ENCODE measurements around the gene TXNDC12.
"Not testable (repeated sequence)": the region's sequence is repeated elsewhere in the genome, so short reads cannot be mapped to it uniquely, and the experiment has no call there.

TXNDC12 gene

DNA sequence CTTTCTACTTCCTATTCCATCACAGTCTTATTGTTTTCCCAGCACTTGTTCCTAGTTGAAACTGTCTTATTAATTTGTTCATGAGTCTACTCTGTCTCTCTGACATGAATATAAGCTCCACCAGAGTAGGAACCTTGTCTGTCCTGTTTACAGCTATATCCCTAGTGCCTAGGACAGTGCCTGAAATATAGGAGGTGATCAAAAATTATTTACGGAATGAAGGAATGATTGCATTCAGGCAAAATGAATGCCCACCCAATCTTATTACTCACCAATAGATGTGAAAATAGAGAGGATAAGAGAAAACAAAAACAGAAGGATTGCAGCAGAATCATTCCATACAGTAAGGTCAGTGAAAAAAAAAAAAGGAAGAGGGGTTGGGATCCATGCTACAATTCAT, 1.1 kb downstream of the TXNDC12 start:
- peak overlapping the region; percentile 92 for H3K4me3 ChIP-seq (ENCODE audit: low read depth, low read length)
- H3K36me3 ChIP-seq (ENCODE audit: control insufficient read depth, insufficient read depth, low read length): no peaks in the 10 kb centered on the region
- no peak overlapping the region for H3K9ac ChIP-seq
- H3K4me1 ChIP-seq: peaks cover 3% of the 10 kb centered on the region
- peaks cover 8% of the 10 kb centered on the region for H3K79me2 ChIP-seq
- no peaks in the 10 kb centered on the region for H3K27me3 ChIP-seq (ENCODE audit: control insufficient read depth, insufficient read depth, low read length)
- no peak overlapping the region for H2AFZ ChIP-seq
- peak overlapping the region; percentile 90 for H3K4me2 ChIP-seq (ENCODE audit: low read length)
- no peak overlapping the region for H3K27ac ChIP-seq
- TF ChIP-seq, protein P1, sequence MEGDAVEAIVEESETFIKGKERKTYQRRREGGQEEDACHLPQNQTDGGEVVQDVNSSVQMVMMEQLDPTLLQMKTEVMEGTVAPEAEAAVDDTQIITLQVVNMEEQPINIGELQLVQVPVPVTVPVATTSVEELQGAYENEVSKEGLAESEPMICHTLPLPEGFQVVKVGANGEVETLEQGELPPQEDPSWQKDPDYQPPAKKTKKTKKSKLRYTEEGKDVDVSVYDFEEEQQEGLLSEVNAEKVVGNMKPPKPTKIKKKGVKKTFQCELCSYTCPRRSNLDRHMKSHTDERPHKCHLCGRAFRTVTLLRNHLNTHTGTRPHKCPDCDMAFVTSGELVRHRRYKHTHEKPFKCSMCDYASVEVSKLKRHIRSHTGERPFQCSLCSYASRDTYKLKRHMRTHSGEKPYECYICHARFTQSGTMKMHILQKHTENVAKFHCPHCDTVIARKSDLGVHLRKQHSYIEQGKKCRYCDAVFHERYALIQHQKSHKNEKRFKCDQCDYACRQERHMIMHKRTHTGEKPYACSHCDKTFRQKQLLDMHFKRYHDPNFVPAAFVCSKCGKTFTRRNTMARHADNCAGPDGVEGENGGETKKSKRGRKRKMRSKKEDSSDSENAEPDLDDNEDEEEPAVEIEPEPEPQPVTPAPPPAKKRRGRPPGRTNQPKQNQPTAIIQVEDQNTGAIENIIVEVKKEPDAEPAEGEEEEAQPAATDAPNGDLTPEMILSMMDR (IDR thresholded peaks at IDR 0.05): no peak
- H3K9me3 ChIP-seq (ENCODE audit: control insufficient read depth, low read length): no peaks in the 10 kb centered on the region

GRCh38 chr1:52049337-52049736, 5.7 kb downstream of the TXNDC12 start:
- not testable (repeated sequence) for H3K79me2 ChIP-seq; H3K4me2 ChIP-seq (ENCODE audit: low read length); H3K27ac ChIP-seq; H3K9ac ChIP-seq; H2AFZ ChIP-seq; H3K36me3 ChIP-seq (ENCODE audit: control insufficient read depth, insufficient read depth, low read length); H3K4me1 ChIP-seq; H3K9me3 ChIP-seq (ENCODE audit: control insufficient read depth, low read length); H3K4me3 ChIP-seq (ENCODE audit: low read depth, low read length); H3K27me3 ChIP-seq (ENCODE audit: control insufficient read depth, insufficient read depth, low read length)

DNA sequence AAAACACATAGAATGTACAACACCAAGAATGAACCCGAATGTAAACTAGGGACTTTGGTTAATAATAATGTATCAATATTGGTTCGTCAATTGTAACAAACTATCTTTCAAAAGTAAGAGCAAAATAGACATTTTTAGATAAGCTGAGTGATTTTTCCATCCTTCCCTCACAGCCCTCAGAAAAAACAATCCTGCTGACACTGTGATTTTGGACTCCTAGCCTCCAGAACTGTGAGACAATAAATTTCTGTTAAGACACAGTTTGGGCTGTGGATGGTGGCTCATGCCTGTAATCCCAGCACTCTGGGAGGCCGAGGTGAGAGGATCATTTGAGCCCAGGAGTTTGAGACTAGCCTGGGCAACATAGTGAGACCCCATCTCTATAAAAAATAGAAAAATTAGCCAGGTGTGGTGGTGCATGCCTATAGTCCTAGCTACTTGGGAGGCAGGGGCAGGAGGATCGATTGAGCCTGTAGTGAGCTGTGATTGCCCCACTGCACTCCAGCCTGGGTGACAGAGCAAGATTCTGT, 9.3 kb downstream of the TXNDC12 start:
- not testable (repeated sequence) for H3K79me2 ChIP-seq; H3K4me1 ChIP-seq; H3K27me3 ChIP-seq (ENCODE audit: control insufficient read depth, insufficient read depth, low read length); H3K4me3 ChIP-seq (ENCODE audit: low read depth, low read length); H3K9ac ChIP-seq; H3K9me3 ChIP-seq (ENCODE audit: control insufficient read depth, low read length); H3K4me2 ChIP-seq (ENCODE audit: low read length); H3K36me3 ChIP-seq (ENCODE audit: control insufficient read depth, insufficient read depth, low read length); H3K27ac ChIP-seq; H2AFZ ChIP-seq

GRCh38 chr1:52045236-52045635, 9.8 kb downstream of the TXNDC12 start:
- no peak overlapping the region for H2AFZ ChIP-seq
- TF ChIP-seq, protein P1 (IDR thresholded peaks at IDR 0.05): no peak
- peaks cover 8% of the 10 kb centered on the region for H3K79me2 ChIP-seq
- no peak overlapping the region for H3K27ac ChIP-seq
- H3K4me2 ChIP-seq (ENCODE audit: low read length): no peak overlapping the region
- H3K36me3 ChIP-seq (ENCODE audit: control insufficient read depth, insufficient read depth, low read length): no peaks in the 10 kb centered on the region
- H3K27me3 ChIP-seq (ENCODE audit: control insufficient read depth, insufficient read depth, low read length): no peaks in the 10 kb centered on the region
- no peak overlapping the region for H3K4me3 ChIP-seq (ENCODE audit: low read depth, low read length)
- H3K9ac ChIP-seq: no peak overlapping the region
- no peaks in the 10 kb centered on the region for H3K9me3 ChIP-seq (ENCODE audit: control insufficient read depth, low read length)
- H3K4me1 ChIP-seq: no peaks in the 10 kb centered on the region

- Histone ChIP-seq H3K4me3 (ENCODE audit: low read depth, low read length) (no peak overlapping the region), H2AFZ (no peak overlapping the region), H3K9me3 (ENCODE audit: control insufficient read depth, low read length) (no peaks in the 10 kb centered on the region), H3K27ac (no peak overlapping the region), H3K27me3 (ENCODE audit: control insufficient read depth, insufficient read depth, low read length) (no peaks in the 10 kb centered on the region), H3K9ac (no peak overlapping the region), H3K4me2 (ENCODE audit: low read length) (no peak overlapping the region), H3K36me3 (ENCODE audit: control insufficient read depth, insufficient read depth, low read length) (no peaks in the 10 kb centered on the region), H3K4me1 (no peaks in the 10 kb centered on the region), H3K79me2 (peaks cover 2% of the 10 kb centered on the region)
- TF ChIP-seq, protein P1 (IDR thresholded peaks at IDR 0.05): no peak
Observed at GRCh38 chr1:52041551-52042185, 13.3 kb downstream of the TXNDC12 start.

GRCh38 chr1:52037909-52038308, 17.1 kb downstream of the TXNDC12 start:
- H3K4me1 ChIP-seq: no peaks in the 10 kb centered on the region
- H3K9me3 ChIP-seq (ENCODE audit: control insufficient read depth, low read length): no peaks in the 10 kb centered on the region
- H3K27ac ChIP-seq: no peak overlapping the region
- H3K4me2 ChIP-seq (ENCODE audit: low read length): no peak overlapping the region
- H3K79me2 ChIP-seq: no peaks in the 10 kb centered on the region
- H3K36me3 ChIP-seq (ENCODE audit: control insufficient read depth, insufficient read depth, low read length): no peaks in the 10 kb centered on the region
- no peaks in the 10 kb centered on the region for H3K27me3 ChIP-seq (ENCODE audit: control insufficient read depth, insufficient read depth, low read length)
- H3K9ac ChIP-seq: no peak overlapping the region
- no peak overlapping the region for H3K4me3 ChIP-seq (ENCODE audit: low read depth, low read length)
- no peak overlapping the region for H2AFZ ChIP-seq
- TF ChIP-seq, protein P1 (IDR thresholded peaks at IDR 0.05): no peak
